Activated CD4-positive, alpha-beta T cell treated with anti-CD3 and anti-CD28 coated beads for 36 hours (primary cell): ENCODE results near the gene WWP2. TPM values are rescaled to one million over a fixed set of nuclear protein-coding genes. Genes with fewer than 3 reads are reported as not detected.

Source experiments
- ATAC-seq: fragments of 200-7000 bp; cut with Tn5 transposase; one replicate; pipeline ENCODE4 v1.10.0; 2021; ENCODE audit warnings: mild to moderate bottlenecking, moderate library complexity
- CTCF ChIA-PET: fragments of 350-600 bp; sonication (Branson Sonifier 250); formaldehyde crosslinking; loops from one replicate; lab custom pipeline; 2021; ENCODE audit warnings: antibody characterized with exemption; lab: Charles Lee
- POLR2A ChIA-PET: fragments of 350-600 bp; sonication (Branson Sonifier 250); formaldehyde crosslinking; loops from one replicate; lab custom pipeline; 2021; ENCODE audit warnings: antibody characterized with exemption, inconsistent platforms; lab: Charles Lee
- DNase-seq: peaks from one replicate; pipeline ENCODE4 v3.0.0-alpha.2; 2020
- H3K27ac Mint-ChIP-seq: one replicate; pipeline ENCODE4 v1.8.0; 2021; ENCODE audit warnings: mixed read lengths
- H3K27me3 Mint-ChIP-seq: one replicate; pipeline ENCODE4 v1.8.0; 2021; ENCODE audit warnings: mixed read lengths
- H3K36me3 Mint-ChIP-seq: one replicate; pipeline ENCODE4 v1.8.0; 2021; ENCODE audit warnings: low read depth, mixed read lengths
- H3K4me1 Mint-ChIP-seq: one replicate; pipeline ENCODE4 v1.8.0; 2021; ENCODE audit warnings: mixed read lengths
- H3K4me3 Mint-ChIP-seq: one replicate; pipeline ENCODE4 v1.8.0; 2021; ENCODE audit warnings: mild to moderate bottlenecking, moderate library complexity, mixed read lengths
- H3K9me3 Mint-ChIP-seq: one replicate; pipeline ENCODE4 v1.8.0; 2021; ENCODE audit warnings: low read depth, mixed read lengths
- intact Hi-C, 2 experiments: fragments of 100-400 bp; cut with DNase I in 1 of 2; cut with micrococcal nuclease in 1 of 2; formaldehyde crosslinking; loops; one replicate each; pipeline versions ENCODE4 v1.14.2 to v1.15.1; 2022 to 2024; cut with DNase I, micrococcal nuclease
- total RNA-seq, 2 experiments: library from RNA; stranded (reverse); gene quantifications; one replicate each; pipeline ENCODE4 v1.2.3, GENCODE V29; 2021

Gene WWP2
- total RNA-seq, result 10 to 100 TPM; 43.3 to 44.6 TPM

DNA sequence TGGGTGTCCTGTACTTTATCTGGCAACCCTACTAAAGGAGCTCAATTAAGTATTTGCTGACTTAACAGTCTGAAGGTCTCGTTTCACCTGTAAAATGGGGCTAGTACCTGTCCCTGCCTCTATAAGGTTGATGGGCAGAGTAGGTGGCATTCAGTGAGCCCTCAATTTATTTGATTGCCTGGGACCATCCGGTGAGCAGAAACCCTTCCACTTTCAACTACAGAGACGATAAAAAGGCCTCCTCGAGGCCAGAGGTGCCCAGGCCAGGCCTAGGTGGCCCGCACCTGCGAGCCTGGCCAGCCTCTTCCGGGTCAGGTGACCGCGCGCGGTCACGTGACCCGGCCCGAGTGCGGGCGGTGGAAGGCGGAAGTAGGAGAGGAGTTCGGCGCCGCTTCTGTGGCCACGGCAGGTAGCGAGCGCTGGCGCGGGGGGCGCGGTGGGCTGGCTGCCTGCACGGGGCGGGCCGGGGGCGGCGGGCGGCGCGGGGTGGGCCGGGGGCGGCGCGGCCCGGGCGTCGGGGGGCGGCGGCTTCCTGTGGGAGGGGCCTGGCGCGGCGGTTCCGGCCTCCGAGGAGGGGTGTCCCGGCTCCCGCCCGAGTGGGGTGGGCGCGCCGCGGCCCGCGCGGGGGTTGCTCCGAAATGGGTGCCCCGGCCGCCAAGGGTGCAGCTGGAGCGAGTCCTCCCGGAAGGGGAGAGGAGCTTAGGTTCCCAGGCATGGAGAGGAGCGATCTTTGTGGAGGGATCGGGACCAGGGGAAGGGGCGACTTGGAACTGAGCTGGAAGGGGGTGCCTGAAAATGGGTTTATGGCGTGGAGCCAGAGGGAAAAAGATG, at the start of gene WWP2:
Gene WWP2 (plus strand): TSS at position 350 of the 831 bp plus-strand sequence. CDS start 24,679 bp downstream, outside the sequence.
- POLR2A ChIA-PET, result interaction anchor here (0.6 to 1.1 kb wide), 5 partner anchors 9 to 527 kb away, joined by 3 to 4 read pairs (median 3); partner anchors contain the start of gene AARS1
- Mint-ChIP-seq H3K27me3 (no peaks in the 10 kb centered on the region), H3K9me3 (no peaks in the 10 kb centered on the region), H3K4me3 (peak within 1 kb of the TSS; percentile 91), H3K36me3 (no peaks in the 10 kb centered on the region), H3K4me1 (peaks cover 35% of the 10 kb centered on the region), H3K27ac (peak within 1 kb of the TSS; percentile 98)
- intact Hi-C loops, result loop anchor here in 1 of 2 experiments (1.0 to 5.0 kb wide), 7 partner anchors 36 to 630 kb away; partner anchors contain the start of genes CHTF8, COG8, NFAT5 and NIP7
- peak; percentile 86 for DNase-seq
- peak; percentile 76 for ATAC-seq
- CTCF ChIA-PET, result interaction anchor here (0.7 to 2.3 kb wide), 5 partner anchors 8 to 629 kb away, joined by 3 to 8 read pairs (median 3); partner anchors contain the start of gene NOB1

- intact Hi-C loops, result no loop called here
- ATAC-seq (no peak), DNase-seq (no peak)
- no peak overlapping the region for H3K4me3 Mint-ChIP-seq
- H3K36me3 Mint-ChIP-seq, result peaks cover 4% of the 10 kb centered on the region
- H3K4me1 Mint-ChIP-seq, result peaks cover 9% of the 10 kb centered on the region
- POLR2A ChIA-PET, result no interaction called here
- H3K27ac Mint-ChIP-seq, result no peak overlapping the region
- CTCF ChIA-PET, result interaction anchor here (1.0 kb wide), 1 partner anchor 317 kb away, joined by 3 read pairs; no protein-coding TSS in a partner anchor
- no peaks in the 10 kb centered on the region for H3K27me3 Mint-ChIP-seq
- no peaks in the 10 kb centered on the region for H3K9me3 Mint-ChIP-seq
Measured at GRCh38 chr16:69712914-69713581, 49.1 kb upstream of the WWP2 start.

GRCh38 chr16:69717066-69717465, 45.1 kb upstream of the WWP2 start:
- H3K27ac Mint-ChIP-seq, result no peak overlapping the region
- intact Hi-C loops, result no loop called here
- H3K4me1 Mint-ChIP-seq, result no peaks in the 10 kb centered on the region
- no peaks in the 10 kb centered on the region for H3K9me3 Mint-ChIP-seq
- POLR2A ChIA-PET, result no interaction called here
- no peaks in the 10 kb centered on the region for H3K36me3 Mint-ChIP-seq
- DNase-seq (no peak), ATAC-seq (no peak)
- CTCF ChIA-PET, result no interaction called here
- H3K4me3 Mint-ChIP-seq, result no peak overlapping the region
- H3K27me3 Mint-ChIP-seq, result no peaks in the 10 kb centered on the region

DNA sequence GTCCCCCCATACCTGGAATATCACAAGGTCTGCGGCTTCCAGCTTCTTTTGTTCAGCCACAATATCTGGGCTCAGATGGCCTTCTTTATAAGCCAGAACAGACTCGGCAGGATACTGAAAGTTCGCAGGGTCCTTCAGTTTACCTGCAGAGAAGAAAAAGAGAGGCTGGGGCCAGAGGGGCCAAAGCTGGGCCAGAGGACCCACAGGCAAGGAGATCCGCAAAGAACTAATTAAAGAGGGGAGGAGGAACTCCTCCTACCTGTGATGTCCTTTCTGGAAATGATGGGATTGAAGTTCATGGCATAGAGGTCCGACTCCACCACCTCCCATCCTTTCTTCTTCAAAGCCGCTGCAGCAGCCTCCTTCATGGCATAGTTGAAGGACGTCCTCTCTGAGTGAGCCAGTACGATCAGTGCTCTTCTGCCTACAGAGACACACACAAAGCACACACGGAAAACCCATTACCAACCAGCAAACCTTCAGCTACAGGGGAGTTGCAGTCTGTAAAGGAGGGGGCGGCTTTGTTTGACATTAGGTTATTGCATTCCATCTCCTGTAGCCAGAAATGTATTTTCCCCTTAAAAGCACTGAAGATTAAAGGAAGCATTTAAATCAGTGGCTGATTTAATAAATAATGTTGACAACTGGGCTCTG, 43.9 kb upstream of the WWP2 start:
- POLR2A ChIA-PET, result no interaction called here
- CTCF ChIA-PET, result interaction anchor here (0.6 kb wide), 2 partner anchors 15 to 1160 kb away, joined by 3 read pairs; no protein-coding TSS in a partner anchor
- H3K4me1 Mint-ChIP-seq, result no peaks in the 10 kb centered on the region

GRCh38 chr16:69720822-69721430, 41.2 kb upstream of the WWP2 start:
- Mint-ChIP-seq H3K27me3 (no peaks in the 10 kb centered on the region), H3K9me3 (no peaks in the 10 kb centered on the region), H3K4me3 (no peak overlapping the region), H3K4me1 (peaks cover 9% of the 10 kb centered on the region), H3K27ac (no peak overlapping the region), H3K36me3 (no peaks in the 10 kb centered on the region)
- intact Hi-C loops, result no loop called here
- no peak for ATAC-seq
- no peak for DNase-seq
- ChIA-PET POLR2A (interaction anchor here (1.4 kb wide), 1 partner anchor 34 kb away, joined by 3 read pairs; the partner anchor contains the start of gene NOB1), CTCF (interaction anchor here (0.7 to 1.1 kb wide), 2 partner anchors 12 to 465 kb away, joined by 3 to 4 read pairs; no protein-coding TSS in a partner anchor)

More for the DNA sequence above, 43.9 kb upstream of the WWP2 start:
- H3K27ac Mint-ChIP-seq, result no peak overlapping the region
- intact Hi-C loops, result no loop called here
- no peaks in the 10 kb centered on the region for H3K9me3 Mint-ChIP-seq
- no peak for DNase-seq
- H3K4me3 Mint-ChIP-seq, result no peak overlapping the region
- H3K27me3 Mint-ChIP-seq, result no peaks in the 10 kb centered on the region
- no peak for ATAC-seq
- no peaks in the 10 kb centered on the region for H3K36me3 Mint-ChIP-seq

GRCh38 chr16:69721441-69721957, 40.6 kb upstream of the WWP2 start:
- ChIA-PET CTCF (interaction anchor here (1.1 kb wide), 1 partner anchor 13 kb away, joined by 4 read pairs; no protein-coding TSS in a partner anchor), POLR2A (interaction anchor here (1.4 kb wide), 1 partner anchor 33 kb away, joined by 3 read pairs; the partner anchor contains the start of gene NOB1)
- H3K4me1 Mint-ChIP-seq, result peaks cover 15% of the 10 kb centered on the region

GRCh38 chr16:69724414-69724873, 37.7 kb upstream of the WWP2 start:
- DNase-seq, result no peak
- no peak for ATAC-seq
- CTCF ChIA-PET, result interaction anchor here (0.5 to 2.7 kb wide), 5 partner anchors 16 to 1196 kb away, joined by 3 to 13 read pairs (median 4); no protein-coding TSS in a partner anchor
- intact Hi-C loops, result no loop called here
- no peaks in the 10 kb centered on the region for H3K27me3 Mint-ChIP-seq
- H3K36me3 Mint-ChIP-seq, result no peaks in the 10 kb centered on the region
- H3K4me1 Mint-ChIP-seq, result peaks cover 24% of the 10 kb centered on the region
- H3K4me3 Mint-ChIP-seq, result no peak overlapping the region
- no peak overlapping the region for H3K27ac Mint-ChIP-seq
- H3K9me3 Mint-ChIP-seq, result no peaks in the 10 kb centered on the region
- POLR2A ChIA-PET, result interaction anchor here (0.6 kb wide), 2 partner anchors 255 to 1523 kb away, joined by 3 read pairs; no protein-coding TSS in a partner anchor

More at GRCh38 chr16:69721441-69721957, 40.6 kb upstream of the WWP2 start:
- ATAC-seq (no peak), DNase-seq (no peak)
- Mint-ChIP-seq H3K27me3 (no peaks in the 10 kb centered on the region), H3K4me3 (no peak overlapping the region), H3K36me3 (no peaks in the 10 kb centered on the region), H3K9me3 (no peaks in the 10 kb centered on the region), H3K27ac (no peak overlapping the region)
- intact Hi-C loops, result no loop called here

DNA sequence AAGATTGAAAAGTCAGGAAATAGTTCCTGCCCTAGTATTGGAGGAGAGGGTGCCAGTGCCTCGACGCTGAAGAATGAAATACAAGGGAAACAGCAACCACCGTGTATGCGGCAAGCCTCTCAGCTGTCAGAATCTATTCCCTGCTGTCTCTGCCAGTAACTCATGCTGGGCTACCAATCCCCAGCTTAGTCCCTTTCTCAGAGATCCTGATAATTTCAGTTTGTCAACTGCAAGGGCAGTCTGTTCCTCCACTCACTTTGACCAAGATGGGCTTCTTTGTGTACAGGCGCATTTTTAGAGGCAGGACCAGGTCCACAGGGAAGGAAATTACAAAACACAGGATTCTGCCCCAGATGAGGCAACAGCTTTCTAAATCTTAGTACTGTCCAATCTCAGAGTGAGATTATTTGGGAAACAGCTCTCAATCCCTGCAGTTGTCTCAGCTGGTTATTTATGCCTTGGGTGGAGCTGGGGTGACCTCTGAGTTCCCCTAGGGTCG, 37.1 kb upstream of the WWP2 start:
- H3K36me3 Mint-ChIP-seq, result no peaks in the 10 kb centered on the region
- H3K9me3 Mint-ChIP-seq, result no peaks in the 10 kb centered on the region
- H3K27ac Mint-ChIP-seq, result no peak overlapping the region
- intact Hi-C loops, result no loop called here
- ATAC-seq (no peak), DNase-seq (no peak)
- ChIA-PET CTCF (interaction anchor here (1.1 to 2.7 kb wide), 4 partner anchors 16 to 1196 kb away, joined by 3 to 13 read pairs (median 4); no protein-coding TSS in a partner anchor), POLR2A (interaction anchor here (0.6 to 2.0 kb wide), 3 partner anchors 30 to 255 kb away, joined by 3 to 5 read pairs (median 4); partner anchors contain the start of gene NOB1)
- no peak overlapping the region for H3K4me3 Mint-ChIP-seq
- no peaks in the 10 kb centered on the region for H3K27me3 Mint-ChIP-seq
- H3K4me1 Mint-ChIP-seq, result peaks cover 24% of the 10 kb centered on the region

GRCh38 chr16:69725480-69726312, 36.4 kb upstream of the WWP2 start:
- ChIA-PET CTCF (interaction anchor here (0.7 to 3.6 kb wide), 7 partner anchors 17 to 1197 kb away, joined by 3 to 22 read pairs (median 4); partner anchors contain the start of gene NOB1), POLR2A (interaction anchor here (0.5 to 2.0 kb wide), 4 partner anchors 14 to 36 kb away, joined by 3 to 5 read pairs (median 4); partner anchors contain the start of gene NOB1)
- DNase-seq (no peak), ATAC-seq (no peak)
- Mint-ChIP-seq H3K4me1 (peaks cover 24% of the 10 kb centered on the region), H3K9me3 (no peaks in the 10 kb centered on the region), H3K36me3 (no peaks in the 10 kb centered on the region), H3K4me3 (peak overlapping the region; percentile 79), H3K27me3 (no peaks in the 10 kb centered on the region), H3K27ac (peak overlapping the region; percentile 89)
- intact Hi-C loops, result loop anchor here (1.0 kb wide), 3 partner anchors 29 to 339 kb away; partner anchors contain the start of genes NOB1 (in 2 of the 2), TERF2 (in 1 of the 2) and WWP2 (in 1 of the 2)
